8988T (cell line): ENCODE measurements around the gene AVEN.
"Not testable (repeated sequence)": the region's sequence is repeated elsewhere in the genome, so short reads cannot be mapped to it uniquely, and the experiment has no call there.

ENCODE experiments used
- DNase-seq: peaks from one replicate; pipeline ENCODE4 v3.0.0; 2011

Gene AVEN

DNA sequence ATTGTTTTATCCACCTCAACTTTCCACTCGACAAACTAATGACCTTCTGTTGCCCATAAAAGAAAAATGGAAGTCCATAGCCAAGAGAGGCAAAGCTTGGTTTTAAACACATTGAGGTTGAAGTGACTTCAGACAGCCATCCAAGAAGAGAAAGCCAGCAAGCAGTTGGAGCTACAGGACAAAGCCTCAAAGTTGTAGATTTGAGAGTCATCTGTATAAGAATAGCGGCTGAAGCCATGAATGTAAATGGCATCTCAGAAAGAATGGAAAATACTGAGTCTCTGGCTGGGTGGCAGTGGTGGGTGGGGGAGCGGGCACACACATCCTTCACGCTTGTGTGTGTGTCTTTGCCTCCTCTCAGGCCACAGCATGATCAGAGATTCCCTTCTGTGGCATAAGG is 194.8 kb downstream of the AVEN start:
- DNase-seq: no peak

DNA sequence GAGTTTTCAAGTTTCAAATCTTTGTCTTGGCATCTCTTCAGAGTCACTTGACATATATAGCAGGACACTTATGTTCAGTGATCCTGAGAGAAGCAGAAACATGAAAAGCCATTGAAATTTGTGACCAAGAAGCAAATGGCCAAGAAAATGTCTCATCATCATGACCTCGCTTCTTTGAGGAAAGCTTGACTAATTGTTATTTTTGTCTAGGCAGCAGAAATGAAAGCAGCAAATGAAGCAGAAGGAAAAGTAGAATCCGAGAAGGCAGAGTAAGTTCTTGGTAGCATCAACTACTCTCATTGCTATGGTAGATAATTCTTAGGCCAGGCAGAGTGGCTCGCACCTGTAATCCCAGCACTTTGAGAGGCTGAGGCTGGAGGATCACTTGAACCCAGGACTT is 198.4 kb downstream of the AVEN start:
- DNase-seq: no peak

DNA sequence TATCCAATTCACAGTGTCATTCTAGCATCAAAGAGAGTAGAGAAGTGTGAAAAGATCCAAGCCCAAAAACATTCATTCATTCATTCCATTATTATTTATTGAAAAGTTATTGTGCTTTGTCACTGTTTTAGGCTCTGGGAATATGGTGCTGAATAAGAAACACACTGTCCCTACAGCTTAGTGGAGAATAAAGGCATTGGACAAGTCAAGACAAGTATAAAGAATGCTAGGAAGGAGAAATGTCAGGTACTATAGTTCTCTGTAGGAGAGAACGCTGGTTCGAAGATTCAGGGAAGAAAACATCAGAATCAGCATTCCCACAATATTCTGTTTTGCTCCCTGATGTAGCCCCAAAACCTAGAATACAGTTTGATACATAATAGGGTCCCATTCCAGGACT is 199.5 kb downstream of the AVEN start:
- DNase-seq: no peak

DNA sequence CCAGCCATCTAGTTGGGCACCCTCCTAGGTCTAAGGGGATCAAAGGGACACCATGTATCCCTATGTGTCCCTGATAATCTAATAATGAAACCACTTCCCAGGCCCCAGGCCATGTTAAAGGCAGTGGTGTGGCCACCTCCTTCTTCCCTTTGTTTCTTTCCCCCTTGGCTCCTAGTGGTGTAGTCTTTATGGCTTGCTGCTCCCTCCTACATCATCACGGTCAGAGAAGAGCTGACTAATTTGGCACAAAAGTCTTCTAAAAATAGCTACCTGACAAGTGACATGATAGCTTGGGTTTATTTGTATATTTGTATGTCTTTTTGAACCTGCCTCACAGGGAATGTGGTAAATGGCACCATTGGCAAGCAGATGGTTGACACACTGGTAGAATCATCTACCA is 201.7 kb downstream of the AVEN start:
- DNase-seq: no peak

DNA sequence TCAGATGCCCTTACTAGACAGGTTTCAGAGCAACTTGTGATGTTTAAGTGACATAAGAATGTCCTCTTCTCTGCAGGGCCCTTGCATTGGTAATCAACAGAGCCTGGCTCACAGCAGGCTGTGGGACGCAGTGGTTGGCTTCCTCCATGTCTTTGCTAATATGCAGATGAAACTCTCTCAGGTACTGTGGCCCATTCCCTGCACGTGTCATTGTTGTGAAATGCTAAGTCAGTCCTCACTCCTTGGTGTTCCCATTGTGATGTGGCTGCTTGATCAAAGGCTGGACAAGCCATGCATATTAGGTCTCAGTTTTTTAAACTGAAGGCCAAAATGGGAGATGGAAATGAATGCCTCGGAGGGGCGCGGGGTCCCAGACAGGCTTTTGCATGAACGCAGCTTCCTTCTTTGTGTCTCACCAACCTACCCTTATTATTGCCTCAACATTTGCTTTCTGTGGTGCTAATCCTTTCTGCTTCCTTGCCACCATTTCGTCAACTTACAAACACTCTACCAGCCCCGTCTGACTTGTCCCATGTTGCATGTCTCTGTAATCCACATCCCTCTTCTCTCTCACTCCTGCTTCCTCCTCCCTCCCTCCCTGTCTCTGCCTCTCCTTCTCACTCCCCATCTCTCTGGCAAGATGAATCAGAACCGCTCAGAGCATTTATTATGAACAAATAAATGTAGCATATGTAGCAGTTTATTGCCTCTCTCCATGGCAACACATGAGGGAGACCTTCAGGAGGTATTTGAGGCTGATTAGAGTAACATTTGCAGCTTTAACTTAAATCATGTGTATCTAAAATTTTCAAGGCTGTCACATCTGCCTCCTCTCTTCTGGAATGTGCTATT is 203.9 kb downstream of the AVEN start:
- no peak for DNase-seq

DNA sequence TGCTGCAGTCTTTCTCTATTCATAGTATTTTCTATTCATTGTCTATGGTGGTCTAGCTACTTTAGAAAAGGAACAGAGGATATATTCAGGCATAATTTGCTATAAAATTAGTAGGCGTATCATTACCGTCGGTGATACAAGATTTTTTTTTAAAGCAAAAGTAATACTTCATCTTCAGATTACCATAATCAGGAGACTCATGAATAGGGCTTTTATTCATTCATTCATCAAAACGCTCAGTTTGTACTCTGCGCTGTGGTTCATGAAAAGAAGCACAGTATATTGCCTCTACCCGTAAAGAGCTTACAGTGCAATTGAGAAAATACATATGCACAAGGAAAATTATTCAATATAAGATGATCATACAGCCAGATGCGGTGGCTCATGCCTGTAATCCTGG is 207.4 kb downstream of the AVEN start:
- DNase-seq: no peak

DNA sequence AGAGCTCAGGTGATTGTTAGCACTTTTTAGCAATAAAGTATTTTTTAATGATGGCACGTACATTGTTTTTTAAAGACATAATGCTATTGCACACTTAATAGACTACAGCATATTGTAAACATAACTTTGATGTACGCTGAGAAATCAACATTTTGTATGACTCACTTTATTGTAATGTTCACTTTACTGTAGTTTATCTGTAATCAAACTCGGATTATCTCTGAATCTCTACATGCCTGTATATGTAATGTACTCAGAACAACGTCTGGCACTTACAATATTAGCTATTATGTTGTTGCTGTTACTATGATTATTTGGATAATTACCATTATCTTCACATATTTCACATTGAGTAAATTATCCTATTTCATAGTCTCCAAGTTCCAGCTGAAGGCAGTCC is 208.7 kb downstream of the AVEN start:
- no peak for DNase-seq

DNA sequence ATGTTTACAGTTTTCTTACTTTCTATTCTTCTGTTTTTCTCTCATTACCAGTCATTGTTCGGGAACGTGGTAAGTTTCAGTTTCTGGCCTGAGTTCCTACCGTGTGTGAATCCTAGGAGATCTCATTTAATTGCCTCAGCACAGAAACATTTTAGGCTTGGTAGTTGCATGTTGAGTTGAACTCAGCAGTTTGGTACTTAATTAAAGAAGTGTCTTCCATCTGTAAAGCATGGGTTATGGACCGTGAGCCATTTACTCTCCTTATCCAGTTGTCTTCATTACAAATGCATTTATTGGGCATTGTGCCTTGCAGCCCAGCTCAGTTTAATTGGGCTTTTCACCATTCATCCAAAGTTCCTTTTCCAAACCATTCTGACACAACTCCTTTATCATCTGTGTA is 212.8 kb downstream of the AVEN start:
- DNase-seq: no peak

DNA sequence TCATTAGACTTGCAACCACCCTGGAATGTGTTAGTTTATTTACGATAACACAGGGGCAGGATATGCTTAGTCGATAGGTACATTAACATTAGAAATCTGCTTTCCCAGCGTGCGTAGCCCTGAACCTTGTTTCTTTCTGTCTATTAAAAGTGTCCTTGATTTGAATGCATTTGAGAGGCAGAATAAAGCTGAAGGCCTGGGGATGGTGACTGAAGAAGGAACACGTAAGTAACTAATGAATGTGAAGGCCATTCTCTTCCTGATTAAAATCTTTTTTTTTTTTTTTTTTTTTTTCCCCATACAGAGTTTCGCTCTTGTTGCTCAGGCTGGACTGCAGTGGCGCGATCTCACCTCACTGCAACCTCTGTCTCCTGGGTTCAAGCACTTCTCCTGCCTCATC is 213.6 kb downstream of the AVEN start:
- DNase-seq: no peak

DNA sequence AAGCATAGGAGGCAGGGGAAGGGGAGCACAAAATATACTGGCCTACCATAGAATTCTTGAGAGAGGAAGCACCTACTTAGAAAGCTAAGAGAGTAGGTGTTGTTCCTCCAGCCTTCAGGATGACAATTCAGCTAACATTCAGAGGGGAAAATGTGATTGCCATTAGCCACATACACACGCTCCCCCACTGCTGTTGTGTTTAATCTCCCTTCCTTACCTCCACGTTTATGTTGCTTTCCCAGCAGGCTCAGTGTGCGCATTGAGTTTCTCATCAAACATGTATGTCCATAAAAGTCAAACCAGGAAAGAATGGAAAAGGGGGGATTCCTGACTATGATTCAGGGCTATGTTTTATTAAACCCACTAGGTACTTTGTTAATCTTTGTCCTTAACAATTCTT is 215.9 kb downstream of the AVEN start:
- DNase-seq: no peak

DNA sequence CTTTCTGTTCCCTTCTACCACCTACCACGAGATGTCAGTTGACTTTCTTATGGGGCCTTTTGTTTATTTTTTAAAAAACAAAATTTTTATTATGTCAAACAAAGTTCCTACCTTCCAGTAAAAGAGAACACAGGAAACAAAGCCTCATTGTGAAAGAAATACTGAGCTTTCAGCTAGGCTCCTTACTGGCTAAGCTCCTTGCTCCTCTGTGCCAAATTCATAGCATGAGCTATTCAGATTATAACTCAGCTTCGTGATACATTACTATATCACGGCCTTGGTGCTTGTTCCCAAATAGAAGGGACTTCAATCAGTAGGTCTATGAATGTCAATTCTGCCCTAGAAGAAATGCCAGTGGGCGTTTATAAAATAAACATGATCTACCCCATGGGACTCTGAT is 216.5 kb downstream of the AVEN start:
- DNase-seq: no peak

DNA sequence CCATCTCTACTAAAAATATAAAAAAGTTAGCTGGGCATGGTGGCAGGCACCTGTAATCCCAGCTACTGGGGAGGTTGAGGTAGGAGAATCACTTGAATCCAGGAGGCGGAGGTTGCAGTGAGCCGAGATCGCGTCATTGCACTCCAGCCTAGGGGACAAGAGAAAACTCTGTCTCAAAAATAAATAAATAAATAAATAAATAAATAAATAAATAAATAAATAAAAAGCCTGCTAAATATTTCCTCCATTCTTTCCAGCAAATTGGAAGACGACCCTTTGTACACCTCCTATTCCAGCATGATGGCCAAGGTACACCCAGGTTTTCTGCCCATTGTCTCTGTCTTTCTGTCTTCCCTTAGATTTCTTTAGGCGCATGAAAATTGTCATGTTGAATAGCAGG is 219.5 kb downstream of the AVEN start:
- not testable (repeated sequence) for DNase-seq
